PC-3 (cell line): ENCODE results near the gene FOXN3.

Source experiments
- CTCF ChIP-seq: fragments of 300-600 bp; sonication (generic); conservative IDR thresholded peaks from 2 replicates; pipeline ENCODE4 v1.5.1; 2017; ENCODE audit warnings: antibody characterized with exemption, low read depth, mild to moderate bottlenecking, low read length
- EZH2 ChIP-seq: fragments of 300-600 bp; sonication (generic); IDR thresholded peaks from one replicate; pipeline ENCODE4 v1.6.1; 2017; ENCODE audit warnings: antibody characterized with exemption, mild to moderate bottlenecking, low read length; ENCODE audit not compliant: unreplicated experiment
- EZH2phosphoT487 ChIP-seq: fragments of 300-600 bp; sonication (generic); IDR thresholded peaks from 2 replicates; pipeline ENCODE4 v1.6.1; 2018; ENCODE audit warnings: mild to moderate bottlenecking, antibody characterized with exemption, low read length, borderline replicate concordance

- TF ChIP-seq CTCF = no peak
- no peak for TF ChIP-seq EZH2phosphoT487
- TF ChIP-seq EZH2 = no peak
These were observed 228.5 kb downstream of the FOXN3 start for GRCh38 chr14:89188492-89188891.
